ENCODE results near the gene TBC1D22B. TPM values are rescaled to one million over a fixed set of nuclear protein-coding genes. Genes with fewer than 3 reads are reported as not detected.

TBC1D22B gene
- total and polyA plus RNA-seq, 2 experiments from 2014 or later = 9.1 to 19.9 TPM

DNA sequence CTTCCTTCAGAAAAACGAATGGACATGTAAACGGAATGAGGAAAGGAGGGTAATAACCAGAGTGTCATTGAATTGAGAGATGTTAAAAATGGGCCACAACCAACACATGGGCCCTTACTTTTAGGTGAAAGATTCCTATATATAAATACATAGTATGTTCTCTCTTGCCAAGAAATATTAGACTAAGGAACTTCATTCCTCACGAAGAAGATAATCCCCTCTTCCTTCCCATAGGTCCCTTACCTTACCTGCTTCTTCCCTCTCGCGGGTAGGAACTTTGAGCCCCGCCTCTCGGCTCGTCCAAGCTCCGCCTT, 295 bp upstream of the TBC1D22B start:
- Histone ChIP-seq H3K4me1 (ENCODE audit: insufficient read depth) (peaks cover 25% of the 10 kb centered on the region; the same call in 1 of the 2 replicates), H3K9me2 (ENCODE audit: insufficient read depth) (no peaks in the 10 kb centered on the region), H3K4me3 (peak overlapping the region; percentile 93), H3K4me2 (peak overlapping the region; percentile 77), H3F3A (replicated peaks; ENCODE audit: low read depth) (no peaks in the 10 kb centered on the region), H2AFZ (peak overlapping the region; percentile 56), H3K36me3 (ENCODE audit: insufficient read depth) (no peaks in the 10 kb centered on the region), H3K27me3 (ENCODE audit: insufficient read depth) (no peaks in the 10 kb centered on the region), H4K20me1 (replicated peaks; ENCODE audit: insufficient read depth) (no peaks in the 10 kb centered on the region), H3K79me2 (replicated peaks; ENCODE audit: insufficient read depth) (peaks cover 41% of the 10 kb centered on the region), H3K27ac (ENCODE audit: low read depth) (no peak overlapping the region)
- ATAC-seq = no peak
- Mint-ChIP-seq H3K27me3 (ENCODE audit: insufficient read depth, low read depth, poor library complexity) (peaks cover 6% of the 10 kb centered on the region), H3K27ac (no peak overlapping the region), H3K4me3 (peak overlapping the region; percentile 99), H3K9me3 (no peaks in the 10 kb centered on the region), H3K4me1 (peaks cover 34% of the 10 kb centered on the region), H3K36me3 (ENCODE audit: low read depth) (peaks cover 4% of the 10 kb centered on the region; the same call in 1 of the 3 replicates)
- DNase-seq (ENCODE audit: low spot score) = peak; percentile 36
- TF ChIP-seq, protein P1, sequence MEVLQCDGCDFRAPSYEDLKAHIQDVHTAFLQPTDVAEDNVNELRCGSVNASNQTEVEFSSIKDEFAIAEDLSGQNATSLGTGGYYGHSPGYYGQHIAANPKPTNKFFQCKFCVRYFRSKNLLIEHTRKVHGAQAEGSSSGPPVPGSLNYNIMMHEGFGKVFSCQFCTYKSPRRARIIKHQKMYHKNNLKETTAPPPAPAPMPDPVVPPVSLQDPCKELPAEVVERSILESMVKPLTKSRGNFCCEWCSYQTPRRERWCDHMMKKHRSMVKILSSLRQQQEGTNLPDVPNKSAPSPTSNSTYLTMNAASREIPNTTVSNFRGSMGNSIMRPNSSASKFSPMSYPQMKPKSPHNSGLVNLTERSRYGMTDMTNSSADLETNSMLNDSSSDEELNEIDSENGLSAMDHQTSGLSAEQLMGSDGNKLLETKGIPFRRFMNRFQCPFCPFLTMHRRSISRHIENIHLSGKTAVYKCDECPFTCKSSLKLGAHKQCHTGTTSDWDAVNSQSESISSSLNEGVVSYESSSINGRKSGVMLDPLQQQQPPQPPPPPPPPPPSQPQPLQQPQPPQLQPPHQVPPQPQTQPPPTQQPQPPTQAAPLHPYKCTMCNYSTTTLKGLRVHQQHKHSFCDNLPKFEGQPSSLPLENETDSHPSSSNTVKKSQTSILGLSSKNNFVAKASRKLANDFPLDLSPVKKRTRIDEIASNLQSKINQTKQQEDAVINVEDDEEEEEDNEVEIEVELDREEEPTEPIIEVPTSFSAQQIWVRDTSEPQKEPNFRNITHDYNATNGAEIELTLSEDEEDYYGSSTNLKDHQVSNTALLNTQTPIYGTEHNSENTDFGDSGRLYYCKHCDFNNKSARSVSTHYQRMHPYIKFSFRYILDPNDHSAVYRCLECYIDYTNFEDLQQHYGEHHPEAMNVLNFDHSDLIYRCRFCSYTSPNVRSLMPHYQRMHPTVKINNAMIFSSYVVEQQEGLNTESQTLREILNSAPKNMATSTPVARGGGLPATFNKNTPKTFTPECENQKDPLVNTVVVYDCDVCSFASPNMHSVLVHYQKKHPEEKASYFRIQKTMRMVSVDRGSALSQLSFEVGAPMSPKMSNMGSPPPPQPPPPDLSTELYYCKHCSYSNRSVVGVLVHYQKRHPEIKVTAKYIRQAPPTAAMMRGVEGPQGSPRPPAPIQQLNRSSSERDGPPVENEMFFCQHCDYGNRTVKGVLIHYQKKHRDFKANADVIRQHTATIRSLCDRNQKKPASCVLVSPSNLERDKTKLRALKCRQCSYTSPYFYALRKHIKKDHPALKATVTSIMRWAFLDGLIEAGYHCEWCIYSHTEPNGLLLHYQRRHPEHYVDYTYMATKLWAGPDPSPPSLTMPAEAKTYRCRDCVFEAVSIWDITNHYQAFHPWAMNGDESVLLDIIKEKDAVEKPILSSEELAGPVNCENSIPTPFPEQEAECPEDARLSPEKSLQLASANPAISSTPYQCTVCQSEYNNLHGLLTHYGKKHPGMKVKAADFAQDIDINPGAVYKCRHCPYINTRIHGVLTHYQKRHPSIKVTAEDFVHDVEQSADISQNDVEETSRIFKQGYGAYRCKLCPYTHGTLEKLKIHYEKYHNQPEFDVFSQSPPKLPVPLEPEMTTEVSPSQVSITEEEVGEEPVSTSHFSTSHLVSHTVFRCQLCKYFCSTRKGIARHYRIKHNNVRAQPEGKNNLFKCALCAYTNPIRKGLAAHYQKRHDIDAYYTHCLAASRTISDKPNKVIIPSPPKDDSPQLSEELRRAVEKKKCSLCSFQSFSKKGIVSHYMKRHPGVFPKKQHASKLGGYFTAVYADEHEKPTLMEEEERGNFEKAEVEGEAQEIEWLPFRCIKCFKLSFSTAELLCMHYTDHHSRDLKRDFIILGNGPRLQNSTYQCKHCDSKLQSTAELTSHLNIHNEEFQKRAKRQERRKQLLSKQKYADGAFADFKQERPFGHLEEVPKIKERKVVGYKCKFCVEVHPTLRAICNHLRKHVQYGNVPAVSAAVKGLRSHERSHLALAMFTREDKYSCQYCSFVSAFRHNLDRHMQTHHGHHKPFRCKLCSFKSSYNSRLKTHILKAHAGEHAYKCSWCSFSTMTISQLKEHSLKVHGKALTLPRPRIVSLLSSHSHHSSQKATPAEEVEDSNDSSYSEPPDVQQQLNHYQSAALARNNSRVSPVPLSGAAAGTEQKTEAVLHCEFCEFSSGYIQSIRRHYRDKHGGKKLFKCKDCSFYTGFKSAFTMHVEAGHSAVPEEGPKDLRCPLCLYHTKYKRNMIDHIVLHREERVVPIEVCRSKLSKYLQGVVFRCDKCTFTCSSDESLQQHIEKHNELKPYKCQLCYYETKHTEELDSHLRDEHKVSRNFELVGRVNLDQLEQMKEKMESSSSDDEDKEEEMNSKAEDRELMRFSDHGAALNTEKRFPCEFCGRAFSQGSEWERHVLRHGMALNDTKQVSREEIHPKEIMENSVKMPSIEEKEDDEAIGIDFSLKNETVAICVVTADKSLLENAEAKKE (CRISPR knock-in tag; IDR thresholded peaks at IDR 0.05) = no peak

DNA sequence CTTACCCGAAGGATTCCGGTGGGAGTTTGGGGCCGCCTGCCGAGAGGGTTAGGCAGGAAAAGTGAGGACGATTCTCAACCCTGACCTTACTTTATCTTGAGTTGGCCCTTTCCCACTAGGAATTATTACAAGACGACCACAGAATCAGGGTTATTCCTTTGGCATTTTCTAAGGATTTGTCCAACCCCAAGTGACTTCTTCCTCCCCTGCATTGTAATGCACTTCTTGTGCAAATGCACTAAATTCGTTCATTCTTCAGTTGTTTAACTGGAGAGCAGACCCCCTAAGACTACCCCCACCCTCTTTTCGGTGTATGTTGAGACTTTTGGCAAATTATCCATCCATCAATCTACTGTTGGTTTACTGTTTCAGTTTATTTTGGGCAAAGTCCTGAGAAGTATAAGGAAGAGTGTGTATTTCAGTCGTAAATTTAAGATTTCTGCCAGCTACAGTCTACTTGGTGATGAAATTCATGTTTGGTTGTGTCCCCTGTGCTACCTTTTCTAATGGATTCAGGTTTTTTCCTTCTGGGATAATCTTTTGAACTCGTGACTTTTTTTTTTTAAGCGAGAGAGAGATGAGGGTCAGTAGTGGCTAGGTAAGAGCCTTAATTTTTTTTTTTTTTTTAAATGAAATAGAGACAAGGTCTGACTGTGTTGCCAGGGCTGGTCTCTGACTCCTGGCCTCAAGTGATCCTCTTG, 983 bp downstream of the TBC1D22B start:
- Histone ChIP-seq H3K36me3 (ENCODE audit: insufficient read depth) (no peaks in the 10 kb centered on the region), H2AFZ (peak overlapping the region; percentile 76), H3F3A (replicated peaks; ENCODE audit: low read depth) (no peaks in the 10 kb centered on the region), H3K27me3 (ENCODE audit: insufficient read depth) (no peaks in the 10 kb centered on the region), H3K79me2 (replicated peaks; ENCODE audit: insufficient read depth) (peaks cover 54% of the 10 kb centered on the region), H3K4me2 (peak overlapping the region; percentile 81), H3K9me2 (ENCODE audit: insufficient read depth) (no peaks in the 10 kb centered on the region), H3K27ac (ENCODE audit: low read depth) (peak overlapping the region; percentile 93), H3K4me3 (peak overlapping the region; percentile 93), H4K20me1 (replicated peaks; ENCODE audit: insufficient read depth) (no peaks in the 10 kb centered on the region), H3K4me1 (ENCODE audit: insufficient read depth) (peaks cover 26% of the 10 kb centered on the region)
- Mint-ChIP-seq H3K27me3 (ENCODE audit: insufficient read depth, low read depth, poor library complexity) (peaks cover 6% of the 10 kb centered on the region), H3K9me3 (no peaks in the 10 kb centered on the region), H3K36me3 (ENCODE audit: low read depth) (peaks cover 4% of the 10 kb centered on the region; the same call in 1 of the 3 replicates), H3K27ac (peak overlapping the region; percentile 97), H3K4me3 (peak overlapping the region; percentile 99), H3K4me1 (peaks cover 45% of the 10 kb centered on the region)
- DNase-seq (ENCODE audit: low spot score) (no peak), ATAC-seq (no peak)
- TF ChIP-seq, protein P2, sequence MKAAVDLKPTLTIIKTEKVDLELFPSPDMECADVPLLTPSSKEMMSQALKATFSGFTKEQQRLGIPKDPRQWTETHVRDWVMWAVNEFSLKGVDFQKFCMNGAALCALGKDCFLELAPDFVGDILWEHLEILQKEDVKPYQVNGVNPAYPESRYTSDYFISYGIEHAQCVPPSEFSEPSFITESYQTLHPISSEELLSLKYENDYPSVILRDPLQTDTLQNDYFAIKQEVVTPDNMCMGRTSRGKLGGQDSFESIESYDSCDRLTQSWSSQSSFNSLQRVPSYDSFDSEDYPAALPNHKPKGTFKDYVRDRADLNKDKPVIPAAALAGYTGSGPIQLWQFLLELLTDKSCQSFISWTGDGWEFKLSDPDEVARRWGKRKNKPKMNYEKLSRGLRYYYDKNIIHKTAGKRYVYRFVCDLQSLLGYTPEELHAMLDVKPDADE (IDR thresholded peaks at IDR 0.05) = no peak
- TF ChIP-seq, protein P3, sequence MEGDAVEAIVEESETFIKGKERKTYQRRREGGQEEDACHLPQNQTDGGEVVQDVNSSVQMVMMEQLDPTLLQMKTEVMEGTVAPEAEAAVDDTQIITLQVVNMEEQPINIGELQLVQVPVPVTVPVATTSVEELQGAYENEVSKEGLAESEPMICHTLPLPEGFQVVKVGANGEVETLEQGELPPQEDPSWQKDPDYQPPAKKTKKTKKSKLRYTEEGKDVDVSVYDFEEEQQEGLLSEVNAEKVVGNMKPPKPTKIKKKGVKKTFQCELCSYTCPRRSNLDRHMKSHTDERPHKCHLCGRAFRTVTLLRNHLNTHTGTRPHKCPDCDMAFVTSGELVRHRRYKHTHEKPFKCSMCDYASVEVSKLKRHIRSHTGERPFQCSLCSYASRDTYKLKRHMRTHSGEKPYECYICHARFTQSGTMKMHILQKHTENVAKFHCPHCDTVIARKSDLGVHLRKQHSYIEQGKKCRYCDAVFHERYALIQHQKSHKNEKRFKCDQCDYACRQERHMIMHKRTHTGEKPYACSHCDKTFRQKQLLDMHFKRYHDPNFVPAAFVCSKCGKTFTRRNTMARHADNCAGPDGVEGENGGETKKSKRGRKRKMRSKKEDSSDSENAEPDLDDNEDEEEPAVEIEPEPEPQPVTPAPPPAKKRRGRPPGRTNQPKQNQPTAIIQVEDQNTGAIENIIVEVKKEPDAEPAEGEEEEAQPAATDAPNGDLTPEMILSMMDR (conservative IDR thresholded peaks at IDR 0.05; ENCODE audit: low read depth in 2 of 2) = no peak
- TF ChIP-seq EZH2 (IDR thresholded peaks at IDR 0.05; ENCODE audit: low read depth, unreplicated experiment) = no peak
- TF ChIP-seq STAT1 (IDR thresholded peaks at IDR 0.05; ENCODE audit: unreplicated experiment) = no peak
- no peak for TF ChIP-seq POLR2AphosphoS5 (IDR thresholded peaks at IDR 0.05; ENCODE audit: low read depth)
